IMR-90 (cell line): Measurements from ENCODE around the gene TNN. TPM values are rescaled to one million over a fixed set of nuclear protein-coding genes. Genes with fewer than 3 reads are reported as not detected.

Experiments
- ATAC-seq: fragments of 200-7000 bp; cut with Tn5 transposase; 2 replicates; pipeline ENCODE4 v1.9.1; 2020; ENCODE audit warnings: low read depth, mild to moderate bottlenecking, moderate library complexity
- BruUV-seq: library from RNA; stranded (reverse); fragments of 400-500 nt; replicated peaks from 2 replicates; lab custom pipeline; 2021; lab: Mats Ljungman, UMichigan
- CTCF ChIA-PET: fragments of 300-600 bp; formaldehyde crosslinking; extraction: SDS; loops from one replicate; lab custom pipeline; 2021; ENCODE audit warnings: antibody characterized with exemption; lab: Yijun Ruan, JAX
- POLR2A ChIA-PET: fragments of 300-600 bp; sonication (Branson Sonifier 250); formaldehyde crosslinking; loops from one replicate; lab custom pipeline; 2022; ENCODE audit warnings: antibody characterized with exemption; ENCODE audit not compliant: unreplicated experiment; lab: Charles Lee
- DNase-seq: peaks from one replicate; pipeline ENCODE4 v3.0.0; 2013
- H2AFZ ChIP-seq: replicated peaks from 2 replicates; pipeline ENCODE3; 2013; ENCODE audit warnings: low read length, mild to moderate bottlenecking; ENCODE audit not compliant: poor library complexity
- H2AK5ac ChIP-seq: 2 replicates; pipeline ENCODE4 v1.6.1; 2013; ENCODE audit warnings: low read depth, low read length, inconsistent platforms
- H2AK9ac ChIP-seq: replicated peaks from 2 replicates; pipeline ENCODE3; 2013; ENCODE audit warnings: mild to moderate bottlenecking, low read depth, low read length, moderate library complexity; ENCODE audit not compliant: poor library complexity
- H2BK120ac ChIP-seq: 2 replicates; pipeline ENCODE4 v1.6.1; 2013; ENCODE audit warnings: low read depth, low read length, inconsistent platforms
- H2BK15ac ChIP-seq: 3 replicates; pipeline ENCODE4 v1.6.1; 2013; ENCODE audit warnings: low read depth, low read length, inconsistent platforms
- H2BK20ac ChIP-seq: 2 replicates; pipeline ENCODE4 v1.6.1; 2013; ENCODE audit warnings: low read depth, mild to moderate bottlenecking, inconsistent platforms, low read length, moderate library complexity
- H2BK5ac ChIP-seq: 2 replicates; pipeline ENCODE4 v1.6.1; 2013; ENCODE audit warnings: mild to moderate bottlenecking, low read depth, low read length, inconsistent platforms; ENCODE audit not compliant: poor library complexity, severe bottlenecking
- H3K14ac ChIP-seq: replicated peaks from 2 replicates; pipeline ENCODE4 v1.6.1; 2013; ENCODE audit warnings: low read depth, low read length, inconsistent platforms
- H3K18ac ChIP-seq: 2 replicates; pipeline ENCODE4 v1.6.1; 2013; ENCODE audit warnings: low read depth, low read length, control low read depth
- H3K23ac ChIP-seq: 2 replicates; pipeline ENCODE4 v1.6.1; 2013; ENCODE audit warnings: low read depth, low read length, inconsistent platforms
- H3K27ac ChIP-seq: 2 replicates; pipeline ENCODE4 v1.5.1; 2013; ENCODE audit warnings: mild to moderate bottlenecking, control low read depth, low read length; ENCODE audit not compliant: insufficient read depth
- H3K27me3 ChIP-seq: 2 replicates; pipeline ENCODE4 v1.6.1; 2013; ENCODE audit warnings: low read length; ENCODE audit not compliant: control insufficient read depth, insufficient read depth
- H3K36me3 ChIP-seq: 2 replicates; pipeline ENCODE4 v1.6.1; 2013; ENCODE audit warnings: low read length, mixed read lengths; ENCODE audit not compliant: control insufficient read depth, insufficient read depth
- H3K4ac ChIP-seq: 2 replicates; pipeline ENCODE4 v1.6.1; 2013; ENCODE audit warnings: low read depth, low read length, inconsistent platforms
- H3K4me1 ChIP-seq: 2 replicates; pipeline ENCODE4 v1.6.1; 2013; ENCODE audit warnings: low read length, mixed read lengths; ENCODE audit not compliant: control insufficient read depth, insufficient read depth
- H3K4me2 ChIP-seq: 2 replicates; pipeline ENCODE4 v1.6.1; 2013; ENCODE audit warnings: low read depth, mild to moderate bottlenecking, control low read depth, low read length, moderate library complexity
- H3K4me3 ChIP-seq: 2 replicates; pipeline ENCODE4 v1.5.1; 2013; ENCODE audit warnings: low read depth, mild to moderate bottlenecking, control low read depth, low read length, moderate library complexity; ENCODE audit not compliant: insufficient read depth
- H3K56ac ChIP-seq: 2 replicates; pipeline ENCODE4 v1.6.1; 2013; ENCODE audit warnings: low read length, inconsistent platforms; ENCODE audit not compliant: insufficient read depth; ENCODE audit errors: extremely low read depth
- H3K79me1 ChIP-seq, 2 experiments: 2 replicates each; pipeline ENCODE4 v1.6.1; 2013; ENCODE audit warnings: low read length in 2 of 2, inconsistent platforms in 1 of 2, low read depth in 1 of 2
- H3K9ac ChIP-seq: 2 replicates; pipeline ENCODE4 v1.6.1; 2013; ENCODE audit warnings: low read depth, low read length, control low read depth
- H3K9me1 ChIP-seq: 2 replicates; pipeline ENCODE4 v1.6.1; 2013; ENCODE audit warnings: low read length, inconsistent platforms; ENCODE audit not compliant: insufficient read depth
- H3K9me3 ChIP-seq: 2 replicates; pipeline ENCODE4 v1.6.1; 2013; ENCODE audit warnings: low read length; ENCODE audit not compliant: control insufficient read depth, insufficient read depth
- H4K20me1 ChIP-seq: 2 replicates; pipeline ENCODE4 v1.6.1; 2013; ENCODE audit warnings: low read length, inconsistent platforms; ENCODE audit not compliant: insufficient read depth
- H4K5ac ChIP-seq: 2 replicates; pipeline ENCODE4 v1.6.1; 2013; ENCODE audit warnings: mild to moderate bottlenecking, low read depth, low read length, control low read depth
- H4K8ac ChIP-seq, 2 experiments: 2 replicates each; pipeline ENCODE4 v1.6.1; 2013; ENCODE audit warnings: low read depth in 2 of 2, low read length in 2 of 2, control low read depth in 1 of 2, inconsistent platforms in 1 of 2
- H4K91ac ChIP-seq: 2 replicates; pipeline ENCODE4 v1.6.1; 2013; ENCODE audit warnings: low read depth, low read length, inconsistent platforms; ENCODE audit not compliant: insufficient read depth
- BHLHE40 ChIP-seq: fragments of 150-350 bp; IDR thresholded peaks from 2 replicates; pipeline ENCODE4 v1.6.1; 2016; ENCODE audit warnings: mild to moderate bottlenecking, low read depth, low read length
- CEBPB ChIP-seq: IDR thresholded peaks from 2 replicates; pipeline ENCODE4 v1.6.1; 2012; ENCODE audit warnings: low read depth, low read length, improper control_type of control experiment
- CHD1 ChIP-seq: IDR thresholded peaks from 2 replicates; pipeline ENCODE4 v1.6.1; 2012; ENCODE audit warnings: low read depth, low read length, improper control_type of control experiment
- FOS ChIP-seq: fragments of 150-350 bp; IDR thresholded peaks from 2 replicates; pipeline ENCODE4 v1.6.1; 2016; ENCODE audit warnings: low read depth, low read length
- MAFK ChIP-seq: IDR thresholded peaks from 2 replicates; pipeline ENCODE4 v1.6.1; 2012; ENCODE audit warnings: low read depth, low read length, improper control_type of control experiment
- MAZ ChIP-seq: IDR thresholded peaks from 2 replicates; pipeline ENCODE4 v1.6.1; 2012; ENCODE audit warnings: low read depth, mild to moderate bottlenecking, low read length, improper control_type of control experiment, moderate library complexity, borderline replicate concordance
- MXI1 ChIP-seq: IDR thresholded peaks from 2 replicates; pipeline ENCODE4 v1.6.1; 2012; ENCODE audit warnings: low read depth, mild to moderate bottlenecking, low read length, moderate library complexity, borderline replicate concordance
- NFE2L2 ChIP-seq: fragments of 150-350 bp; IDR thresholded peaks from 2 replicates; pipeline ENCODE4 v1.6.1; 2016; ENCODE audit warnings: low read depth, mild to moderate bottlenecking, low read length
- POLR2A ChIP-seq: IDR thresholded peaks from 2 replicates; pipeline ENCODE4 v1.6.1; 2012; ENCODE audit warnings: mild to moderate bottlenecking, low read depth, low read length
- RAD21 ChIP-seq: IDR thresholded peaks from 2 replicates; pipeline ENCODE4 v1.6.1; 2012; ENCODE audit warnings: low read length, improper control_type of control experiment
- RCOR1 ChIP-seq: IDR thresholded peaks from 2 replicates; pipeline ENCODE4 v1.6.1; 2012; ENCODE audit warnings: mild to moderate bottlenecking, low read length, improper control_type of control experiment; ENCODE audit not compliant: insufficient replicate concordance
- RFX5 ChIP-seq: IDR thresholded peaks from 2 replicates; pipeline ENCODE4 v1.8.0; 2012; ENCODE audit warnings: low read depth, mild to moderate bottlenecking, low read length, moderate library complexity
- SMC3 ChIP-seq: fragments of 150-350 bp; IDR thresholded peaks from 2 replicates; pipeline ENCODE4 v1.6.1; 2016; ENCODE audit warnings: low read depth, mild to moderate bottlenecking, antibody characterized with exemption, low read length, moderate library complexity
- WGBS, 2 experiments: methylation state at CpG; one replicate each; pipeline versions ENCODE4 v1.1.5 to v1.1.7; 2013; ENCODE audit warnings: missing lambda C conversion rate in 2 of 2; ENCODE audit not compliant: insufficient read length in 1 of 2; ENCODE audit errors: extremely low coverage in 2 of 2; 5-methylcytosine and 5-hydroxymethylcytosine counted together
- dilution Hi-C: fragments of 300-500 bp; cut with HindIII; formaldehyde crosslinking; loops from one replicate; pipeline ENCODE4 v1.14.3; 2018; ENCODE audit warnings: low sequenced_read_pairs; ENCODE audit not compliant: unreplicated experiment
- in situ Hi-C: fragments of 300-500 bp; cut with MboI; formaldehyde crosslinking; loops from 3 replicates; pipeline ENCODE4 v1.14.3; 2019; ENCODE audit warnings: low sequenced_read_pairs, inconsistent platforms, mixed read lengths
- intact Hi-C: fragments of 100-400 bp; cut with micrococcal nuclease; formaldehyde crosslinking; loops from 2 replicates; pipeline ENCODE4 v1.10.0; 2022
- polyA plus RNA-seq, 3 experiments: library from polyadenylated mRNA; depleted of rRNA; stranded (reverse); fragments of >200 nt; gene quantifications; 2 replicates each; pipeline ENCODE4 v1.2.3, GENCODE V29; 2012; ENCODE audit warnings: low replicate concordance in 1 of 3
- total RNA-seq: library from RNA; depleted of rRNA; stranded (reverse); fragments of >200 nt; gene quantifications from 2 replicates; pipeline ENCODE4 v1.2.3, GENCODE V29; 2012
- TF ChIP-seq, protein P1 (sequence below): fragments of 150-350 bp; IDR thresholded peaks from 2 replicates; pipeline ENCODE4 v1.6.1; 2016; ENCODE audit warnings: low read depth, mild to moderate bottlenecking, low read length, moderate library complexity, borderline replicate concordance
- TF ChIP-seq, protein P2 (sequence below): conservative IDR thresholded peaks from 2 replicates; pipeline ENCODE4 v1.5.1; 2012; ENCODE audit warnings: mild to moderate bottlenecking, low read depth, low read length, improper control_type of control experiment
- TF ChIP-seq, protein P3 (sequence below): fragments of 150-350 bp; IDR thresholded peaks from 2 replicates; pipeline ENCODE4 v1.6.1; 2017; ENCODE audit warnings: mild to moderate bottlenecking, antibody characterized with exemption, low read length, low read depth

TNN gene
- total and polyA plus RNA-seq, 2 of the 4 experiments (the other 2 are of a cell fraction): not detected

DNA sequence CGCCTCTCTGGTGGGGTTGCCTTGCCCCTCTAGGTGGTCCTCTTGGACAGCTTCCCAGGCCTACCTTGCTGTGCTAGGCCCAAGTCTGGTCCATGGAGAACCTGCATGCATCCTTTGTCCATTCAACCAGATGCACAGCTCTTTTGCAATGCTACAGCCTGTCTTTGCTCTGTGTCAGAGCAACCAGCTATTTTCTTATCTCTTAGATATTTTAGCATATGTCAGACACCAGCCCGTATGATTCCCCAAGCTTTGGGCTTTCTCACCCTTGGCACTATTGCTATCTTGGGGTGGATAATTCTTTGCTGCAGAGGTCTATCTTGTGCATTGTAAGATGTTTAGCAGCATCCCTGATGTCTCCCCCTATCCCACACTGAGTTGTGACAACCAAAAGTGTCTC, 32.3 kb downstream of the TNN start:
- Histone ChIP-seq H3K9me3 (no peaks in the 10 kb centered on the region), H3K4me3 (no peak overlapping the region), H3K18ac (no peak overlapping the region), H3K56ac (no peak overlapping the region), H4K5ac (no peak overlapping the region), H2AK9ac (no peak overlapping the region), H3K23ac (no peak overlapping the region), H3K27me3 (no peaks in the 10 kb centered on the region), H3K36me3 (no peaks in the 10 kb centered on the region), H3K79me1 (no peaks in the 10 kb centered on the region), H3K9me1 (no peaks in the 10 kb centered on the region), H4K91ac (no peak overlapping the region), H2AK5ac (no peak overlapping the region), H3K4ac (no peak overlapping the region), H4K8ac (no peak overlapping the region), H3K4me1 (no peaks in the 10 kb centered on the region), H2BK15ac (no peak overlapping the region), H3K9ac (no peak overlapping the region), H3K27ac (no peak overlapping the region), H2BK5ac (no peak overlapping the region), H3K14ac (no peak overlapping the region), H4K20me1 (no peaks in the 10 kb centered on the region), H3K4me2 (no peak overlapping the region), H2AFZ (no peak overlapping the region), H2BK120ac (no peak overlapping the region), H2BK20ac (no peak overlapping the region)
- in situ Hi-C loops (no loop called here), intact Hi-C loops (no loop called here), dilution Hi-C loops (no loop called here)
- POLR2A ChIA-PET: no interaction called here
- no CpG with 5 or more reads among the region's 2 CpGs for WGBS, 2 experiments
- ATAC-seq (no peak), DNase-seq (no peak)
- no TSS peak for BruUV-seq
- CTCF ChIA-PET: no interaction called here
- no peak for TF ChIP-seq NFE2L2
- no peak for TF ChIP-seq BHLHE40
- TF ChIP-seq, protein P1, sequence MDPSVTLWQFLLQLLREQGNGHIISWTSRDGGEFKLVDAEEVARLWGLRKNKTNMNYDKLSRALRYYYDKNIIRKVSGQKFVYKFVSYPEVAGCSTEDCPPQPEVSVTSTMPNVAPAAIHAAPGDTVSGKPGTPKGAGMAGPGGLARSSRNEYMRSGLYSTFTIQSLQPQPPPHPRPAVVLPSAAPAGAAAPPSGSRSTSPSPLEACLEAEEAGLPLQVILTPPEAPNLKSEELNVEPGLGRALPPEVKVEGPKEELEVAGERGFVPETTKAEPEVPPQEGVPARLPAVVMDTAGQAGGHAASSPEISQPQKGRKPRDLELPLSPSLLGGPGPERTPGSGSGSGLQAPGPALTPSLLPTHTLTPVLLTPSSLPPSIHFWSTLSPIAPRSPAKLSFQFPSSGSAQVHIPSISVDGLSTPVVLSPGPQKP: no peak
- no peak for TF ChIP-seq CHD1
- TF ChIP-seq SMC3: no peak
- no peak for TF ChIP-seq MAZ
- TF ChIP-seq MAFK: no peak
- TF ChIP-seq, protein P2, sequence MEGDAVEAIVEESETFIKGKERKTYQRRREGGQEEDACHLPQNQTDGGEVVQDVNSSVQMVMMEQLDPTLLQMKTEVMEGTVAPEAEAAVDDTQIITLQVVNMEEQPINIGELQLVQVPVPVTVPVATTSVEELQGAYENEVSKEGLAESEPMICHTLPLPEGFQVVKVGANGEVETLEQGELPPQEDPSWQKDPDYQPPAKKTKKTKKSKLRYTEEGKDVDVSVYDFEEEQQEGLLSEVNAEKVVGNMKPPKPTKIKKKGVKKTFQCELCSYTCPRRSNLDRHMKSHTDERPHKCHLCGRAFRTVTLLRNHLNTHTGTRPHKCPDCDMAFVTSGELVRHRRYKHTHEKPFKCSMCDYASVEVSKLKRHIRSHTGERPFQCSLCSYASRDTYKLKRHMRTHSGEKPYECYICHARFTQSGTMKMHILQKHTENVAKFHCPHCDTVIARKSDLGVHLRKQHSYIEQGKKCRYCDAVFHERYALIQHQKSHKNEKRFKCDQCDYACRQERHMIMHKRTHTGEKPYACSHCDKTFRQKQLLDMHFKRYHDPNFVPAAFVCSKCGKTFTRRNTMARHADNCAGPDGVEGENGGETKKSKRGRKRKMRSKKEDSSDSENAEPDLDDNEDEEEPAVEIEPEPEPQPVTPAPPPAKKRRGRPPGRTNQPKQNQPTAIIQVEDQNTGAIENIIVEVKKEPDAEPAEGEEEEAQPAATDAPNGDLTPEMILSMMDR: no peak
- TF ChIP-seq POLR2A: no peak
- TF ChIP-seq CEBPB: no peak
- TF ChIP-seq, protein P3, sequence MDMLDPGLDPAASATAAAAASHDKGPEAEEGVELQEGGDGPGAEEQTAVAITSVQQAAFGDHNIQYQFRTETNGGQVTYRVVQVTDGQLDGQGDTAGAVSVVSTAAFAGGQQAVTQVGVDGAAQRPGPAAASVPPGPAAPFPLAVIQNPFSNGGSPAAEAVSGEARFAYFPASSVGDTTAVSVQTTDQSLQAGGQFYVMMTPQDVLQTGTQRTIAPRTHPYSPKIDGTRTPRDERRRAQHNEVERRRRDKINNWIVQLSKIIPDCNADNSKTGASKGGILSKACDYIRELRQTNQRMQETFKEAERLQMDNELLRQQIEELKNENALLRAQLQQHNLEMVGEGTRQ: no peak
- TF ChIP-seq FOS: no peak
- no peak for TF ChIP-seq RCOR1
- TF ChIP-seq RAD21: no peak
- TF ChIP-seq MXI1: no peak
- TF ChIP-seq RFX5: no peak
